Measurements from ENCODE around the gene BAAT.
"Not testable (repeated sequence)": the region's sequence is repeated elsewhere in the genome, so short reads cannot be mapped to it uniquely, and the experiment has no call there.

The BAAT gene

GRCh38 chr9:101384873-101385536, at the start of gene BAAT:
Gene BAAT, minus strand, starts transcription at chr9:101385006. Its CDS starts 13,602 bp downstream, at chr9:101371404.
- not testable (repeated sequence) for DNase-seq (ENCODE audit: low read depth)

DNA sequence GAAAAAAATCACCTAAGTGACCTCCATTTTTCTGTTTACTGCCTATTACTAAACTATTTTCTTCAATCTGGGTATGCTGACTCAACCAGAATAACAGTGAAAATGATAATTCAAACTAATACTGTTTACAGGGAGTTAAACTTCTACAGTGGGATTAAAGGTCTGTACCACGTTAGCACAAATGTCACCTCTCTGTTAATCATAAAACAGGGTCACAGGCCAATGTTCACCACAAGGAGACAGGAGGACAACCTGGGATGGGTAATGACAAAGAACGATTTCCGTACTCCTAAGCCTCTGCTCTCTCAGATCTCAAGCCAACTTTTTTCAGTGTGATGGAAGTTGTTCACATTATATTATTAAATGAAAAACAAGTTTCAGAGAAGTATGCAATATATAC, 48.4 kb upstream of the BAAT start:
- no peak for DNase-seq (ENCODE audit: low read depth)

DNA sequence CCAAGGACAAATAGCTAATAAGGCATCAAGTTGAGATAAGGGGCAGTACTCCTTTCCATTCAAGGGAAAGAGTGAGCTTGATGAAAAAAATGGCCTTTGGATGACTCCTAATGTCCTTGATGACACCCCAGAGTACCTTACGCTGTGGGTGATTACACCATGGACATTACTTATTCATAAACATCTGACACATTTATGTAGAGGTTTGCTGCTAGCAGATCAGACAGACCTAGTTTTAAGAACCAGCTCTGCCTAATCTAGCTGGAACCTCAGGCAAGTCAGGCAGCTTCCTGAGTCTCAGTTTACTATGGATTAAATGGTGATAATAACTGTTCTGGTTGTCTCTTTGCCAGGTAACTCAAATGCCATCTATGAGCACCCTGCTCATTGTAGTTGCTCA, 47.9 kb upstream of the BAAT start:
- no peak for DNase-seq (ENCODE audit: low read depth)

DNA sequence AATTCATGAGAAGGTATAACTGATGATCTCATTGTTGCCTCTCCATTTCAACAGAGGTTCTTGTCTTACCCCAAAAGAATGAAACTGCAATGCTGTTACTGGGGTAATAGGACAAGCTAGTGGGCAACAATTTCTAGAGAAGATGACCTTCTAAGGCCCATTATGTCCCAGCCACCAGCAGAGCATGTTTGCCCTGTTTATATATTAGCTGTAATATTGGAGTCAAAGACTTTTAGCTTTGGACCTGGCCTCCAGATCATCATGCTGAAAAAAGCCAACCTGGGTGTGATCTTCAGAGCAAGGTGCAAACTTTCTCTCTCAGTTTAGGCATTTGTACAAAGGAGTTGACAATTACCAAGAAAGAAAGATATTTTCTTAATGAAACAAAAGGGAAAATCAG, 47.4 kb upstream of the BAAT start:
- DNase-seq (ENCODE audit: low read depth): no peak

DNA sequence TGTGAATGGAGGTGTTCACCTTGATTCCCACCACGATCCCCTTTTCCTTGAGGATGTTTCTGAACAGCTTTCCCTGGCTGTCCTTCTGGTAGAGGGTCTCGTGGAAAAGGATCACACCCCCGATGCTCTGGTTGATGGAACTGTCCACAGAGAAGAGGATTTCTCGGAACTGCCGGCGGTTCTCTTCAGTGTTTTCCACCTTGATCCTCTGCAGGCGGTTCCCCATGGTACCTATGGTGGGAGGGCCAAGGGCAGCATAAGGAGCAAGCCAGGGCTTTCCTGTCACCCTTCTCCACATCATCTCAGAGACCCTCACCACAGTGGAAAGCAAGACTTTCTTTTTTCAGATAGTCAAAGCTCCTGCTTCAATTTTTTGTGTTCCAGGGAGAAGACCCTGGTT, 44.9 kb upstream of the BAAT start:
- no peak for DNase-seq (ENCODE audit: low read depth)

DNA sequence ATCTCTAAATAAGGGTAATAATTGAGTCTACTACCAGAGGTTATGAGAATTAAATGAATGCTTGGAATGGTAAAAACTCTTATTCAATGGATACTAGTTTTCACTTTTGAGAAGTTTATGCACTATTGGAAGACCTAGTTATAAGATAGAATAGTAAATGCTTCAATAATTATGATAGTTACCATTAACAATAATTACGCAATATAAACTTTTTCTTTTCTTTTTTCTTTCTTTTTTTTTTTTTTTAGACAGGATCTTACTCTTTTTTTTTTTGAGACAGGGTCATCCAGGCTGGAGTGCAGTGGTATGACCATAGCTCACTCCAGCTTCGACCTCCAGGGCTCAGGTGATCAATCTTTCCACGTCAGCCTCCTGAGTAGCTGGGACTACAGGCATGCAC, 44.1 kb upstream of the BAAT start:
- no peak for DNase-seq (ENCODE audit: low read depth)

GRCh38 chr9:101427957-101428655, 43.3 kb upstream of the BAAT start:
- no peak for DNase-seq (ENCODE audit: low read depth)

GRCh38 chr9:101427358-101427757, 42.6 kb upstream of the BAAT start:
- no peak for DNase-seq (ENCODE audit: low read depth)

- no peak for DNase-seq (ENCODE audit: low read depth)
Observed at GRCh38 chr9:101421653-101422065, 36.9 kb upstream of the BAAT start.

GRCh38 chr9:101419863-101420262, 35.1 kb upstream of the BAAT start:
- DNase-seq (ENCODE audit: low read depth): no peak

GRCh38 chr9:101418518-101419430, 34.0 kb upstream of the BAAT start:
- no peak for DNase-seq (ENCODE audit: low read depth)

GRCh38 chr9:101417977-101418376, 33.2 kb upstream of the BAAT start:
- no peak for DNase-seq (ENCODE audit: low read depth)

DNA sequence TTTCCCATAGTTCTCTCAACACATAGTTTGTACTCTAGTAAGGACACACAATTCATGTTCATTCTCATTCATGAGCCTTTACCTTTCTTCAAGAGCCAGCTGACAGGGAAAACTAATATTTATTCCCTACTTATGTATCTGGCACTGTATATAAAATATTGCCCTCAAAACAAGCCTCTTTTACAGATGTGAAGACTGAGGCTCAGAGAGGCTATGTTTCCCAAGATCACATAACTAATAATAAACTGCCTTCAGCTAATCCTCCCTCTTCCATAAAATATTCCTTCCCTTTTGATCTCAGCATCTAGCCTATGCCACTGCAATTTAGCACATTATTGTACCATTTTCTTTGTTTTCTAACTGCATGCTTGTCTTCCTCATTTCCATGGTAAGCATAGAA, 32.6 kb upstream of the BAAT start:
- no peak for DNase-seq (ENCODE audit: low read depth)

DNA sequence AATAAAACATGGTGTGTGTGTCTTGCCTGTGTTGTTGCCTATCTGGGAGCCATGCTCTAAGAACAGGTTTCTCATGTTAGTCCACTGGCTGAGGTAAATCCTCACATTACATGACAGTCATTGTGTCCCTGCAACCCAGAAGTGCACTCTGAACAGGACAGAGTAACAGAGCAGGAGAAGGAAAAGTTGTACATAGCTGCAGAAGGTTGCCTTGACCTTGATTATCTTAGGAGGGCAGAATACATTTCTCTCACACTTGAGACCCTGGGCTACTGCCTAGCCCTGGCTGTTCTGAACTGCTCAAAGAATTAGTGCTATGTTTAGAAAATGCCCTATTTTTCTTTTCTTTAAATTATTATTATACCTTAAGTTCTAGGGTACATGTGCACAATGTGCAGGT, 30.8 kb upstream of the BAAT start:
- no peak for DNase-seq (ENCODE audit: low read depth)

DNA sequence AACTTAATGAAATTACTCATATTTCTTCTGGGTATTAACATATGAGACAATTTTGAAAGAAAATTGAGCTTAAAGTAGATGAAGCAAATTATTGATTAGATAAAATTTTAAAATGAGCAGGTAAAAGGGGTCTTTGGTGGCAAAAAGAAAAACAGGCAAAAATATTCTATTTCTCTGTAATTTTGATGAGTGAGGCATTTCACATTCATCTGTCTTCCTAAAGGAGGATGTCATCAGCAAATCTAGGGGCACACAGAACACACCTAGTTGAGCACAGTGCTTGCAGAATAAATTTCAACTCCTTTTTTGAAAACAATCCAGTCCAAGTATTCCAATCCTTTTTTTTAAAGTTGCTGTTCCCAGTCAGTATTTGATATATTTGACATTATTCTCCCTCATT, 30.0 kb upstream of the BAAT start:
- no peak for DNase-seq (ENCODE audit: low read depth)

DNA sequence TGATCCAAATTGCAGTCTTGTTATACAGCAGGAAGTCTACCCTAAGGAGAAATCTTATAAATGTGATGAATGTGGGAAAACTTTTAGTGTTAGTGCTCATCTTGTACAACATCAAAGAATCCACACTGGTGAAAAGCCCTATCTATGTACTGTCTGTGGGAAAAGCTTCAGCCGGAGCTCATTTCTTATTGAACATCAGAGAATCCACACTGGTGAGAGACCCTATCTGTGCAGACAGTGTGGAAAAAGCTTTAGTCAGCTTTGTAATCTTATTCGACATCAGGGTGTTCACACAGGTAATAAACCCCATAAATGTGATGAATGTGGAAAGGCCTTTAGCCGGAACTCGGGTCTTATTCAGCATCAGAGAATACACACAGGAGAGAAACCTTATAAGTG, 24.3 kb upstream of the BAAT start:
- DNase-seq (ENCODE audit: low read depth): no peak

GRCh38 chr9:101408374-101409078, 23.7 kb upstream of the BAAT start:
- no peak for DNase-seq (ENCODE audit: low read depth)

GRCh38 chr9:101403516-101404285, 18.9 kb upstream of the BAAT start:
- no peak for DNase-seq (ENCODE audit: low read depth)

- DNase-seq (ENCODE audit: low read depth): no peak
Observed at GRCh38 chr9:101400120-101400519, 15.3 kb upstream of the BAAT start.

- no peak for DNase-seq (ENCODE audit: low read depth)
Observed at GRCh38 chr9:101399643-101399970, 14.8 kb upstream of the BAAT start.

- DNase-seq (ENCODE audit: low read depth): no peak
Observed at GRCh38 chr9:101398930-101399642, 14.3 kb upstream of the BAAT start.
